SU-DHL-6 (cell line): ENCODE results near the gene PDE2A.

Experiments used
- H2AFZ ChIP-seq: fragments of 200-600 bp; sonication (generic); 2 replicates; pipeline ENCODE4 v1.6.1; 2014; ENCODE audit warnings: low read depth, mild to moderate bottlenecking, moderate library complexity, mixed read lengths, antibody characterized with exemption, low read length; ENCODE audit not compliant: severe bottlenecking
- H3F3A ChIP-seq: fragments of 200-600 bp; shearing (Covaris generic); 2 replicates; pipeline ENCODE4 v1.6.0; 2016; ENCODE audit warnings: antibody characterized with exemption, mild to moderate bottlenecking; ENCODE audit not compliant: insufficient read depth
- H3K27ac ChIP-seq: fragments of 200-600 bp; sonication (generic); 2 replicates; pipeline ENCODE4 v1.5.1; 2016; ENCODE audit warnings: low read depth, mild to moderate bottlenecking, low read length, moderate library complexity, mixed read lengths
- H3K27me3 ChIP-seq: fragments of 200-600 bp; sonication (generic), shearing (Covaris generic); 2 replicates; pipeline ENCODE4 v1.6.0; 2014; ENCODE audit warnings: mild to moderate bottlenecking, low read length
- H3K36me3 ChIP-seq: fragments of 200-600 bp; sonication (generic); 2 replicates; pipeline ENCODE4 v1.6.1; 2014; ENCODE audit warnings: mild to moderate bottlenecking, low read length, mixed read lengths
- H3K4me2 ChIP-seq: fragments of 300-600, 200-600 bp; shearing (Covaris generic), sonication (generic); 2 replicates; pipeline ENCODE4 v1.6.0; 2014; ENCODE audit warnings: low read length, low read depth, mild to moderate bottlenecking; ENCODE audit not compliant: poor library complexity, severe bottlenecking
- H3K4me3 ChIP-seq: fragments of 200-600 bp; sonication (generic); 2 replicates; pipeline ENCODE4 v1.5.1; 2014; ENCODE audit warnings: antibody characterized with exemption, low read length, mild to moderate bottlenecking, mixed read lengths; ENCODE audit not compliant: insufficient read depth, poor library complexity, severe bottlenecking
- H3K79me2 ChIP-seq: fragments of 200-600 bp; sonication (generic); 2 replicates; pipeline ENCODE4 v1.6.1; 2014; ENCODE audit warnings: mild to moderate bottlenecking, low read length, moderate library complexity; ENCODE audit not compliant: insufficient read depth
- H3K9ac ChIP-seq: fragments of 200-600 bp; sonication (generic); 2 replicates; pipeline ENCODE4 v1.7.0; 2014; ENCODE audit warnings: mild to moderate bottlenecking, low read length
- H3K9me2 ChIP-seq: fragments of 200-600 bp; sonication (generic); replicated peaks from 2 replicates; pipeline ENCODE4 v1.6.1; 2014; ENCODE audit warnings: low read length; ENCODE audit not compliant: insufficient read depth
- H3K9me3 ChIP-seq: fragments of 200-600 bp; sonication (generic); 2 replicates; pipeline ENCODE4 v1.6.1; 2014; ENCODE audit warnings: low read length, mixed read lengths; ENCODE audit not compliant: insufficient read depth
- H4K20me1 ChIP-seq: fragments of 200-600 bp; sonication (generic); 2 replicates; pipeline ENCODE4 v1.6.1; 2014; ENCODE audit warnings: low read depth, mild to moderate bottlenecking, antibody characterized with exemption, low read length, moderate library complexity, mixed read lengths
- EZH2phosphoT487 ChIP-seq: fragments of 200-600 bp; sonication (generic), shearing (Covaris generic); conservative IDR thresholded peaks from 2 replicates; pipeline ENCODE4 v1.6.1; 2018; ENCODE audit warnings: mild to moderate bottlenecking, antibody characterized with exemption, low read length, moderate library complexity, mixed read lengths
- TF ChIP-seq, protein P1 (sequence below): fragments of 200-600 bp; sonication (generic); IDR thresholded peaks from one replicate; pipeline ENCODE4 v1.5.1; 2017; ENCODE audit warnings: antibody characterized with exemption, mild to moderate bottlenecking, low read length, moderate library complexity; ENCODE audit not compliant: insufficient read depth, poor library complexity, severe bottlenecking

The PDE2A gene

DNA sequence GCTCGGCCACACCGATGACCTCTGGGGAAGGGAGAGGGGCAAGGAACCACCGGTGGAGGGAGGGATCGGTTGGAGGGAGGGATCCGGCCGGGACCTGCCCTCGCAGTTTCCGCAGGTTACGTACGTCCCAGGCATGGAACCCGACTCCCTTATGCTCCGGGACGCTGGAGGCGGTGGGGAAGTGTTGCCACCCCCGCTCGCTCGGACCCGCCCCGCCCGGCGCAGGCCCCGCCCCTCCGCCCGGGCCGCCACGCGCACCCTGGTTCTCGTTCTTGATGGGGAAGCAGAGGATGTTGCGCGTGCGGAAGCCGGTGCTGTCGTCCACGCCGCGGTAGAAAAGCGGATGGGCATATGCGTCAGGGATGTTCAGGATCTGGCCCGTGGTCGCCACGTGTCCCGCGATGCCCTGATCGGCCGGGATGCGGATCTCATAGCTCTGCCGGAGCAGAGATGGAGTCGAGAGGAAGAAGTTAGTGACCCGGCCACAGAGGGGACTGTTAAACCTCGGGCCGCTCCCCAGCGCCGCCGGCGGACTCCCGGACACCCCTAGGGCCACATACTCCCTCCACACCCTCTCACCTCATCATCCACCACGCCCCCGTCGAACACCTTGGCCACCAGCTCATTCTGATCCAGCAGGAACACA, 89.8 kb downstream of the PDE2A start:
- Histone ChIP-seq H3K9me3 (no peaks in the 10 kb centered on the region), H3K9ac (no peak overlapping the region), H3K27ac (no peak overlapping the region), H2AFZ (no peak overlapping the region), H3K36me3 (no peaks in the 10 kb centered on the region), H3K4me2 (no peak overlapping the region), H3K4me3 (no peak overlapping the region), H4K20me1 (no peaks in the 10 kb centered on the region), H3K27me3 (no peaks in the 10 kb centered on the region), H3K9me2 (no peaks in the 10 kb centered on the region), H3K79me2 (no peaks in the 10 kb centered on the region), H3F3A (no peaks in the 10 kb centered on the region)
- TF ChIP-seq, protein P1, sequence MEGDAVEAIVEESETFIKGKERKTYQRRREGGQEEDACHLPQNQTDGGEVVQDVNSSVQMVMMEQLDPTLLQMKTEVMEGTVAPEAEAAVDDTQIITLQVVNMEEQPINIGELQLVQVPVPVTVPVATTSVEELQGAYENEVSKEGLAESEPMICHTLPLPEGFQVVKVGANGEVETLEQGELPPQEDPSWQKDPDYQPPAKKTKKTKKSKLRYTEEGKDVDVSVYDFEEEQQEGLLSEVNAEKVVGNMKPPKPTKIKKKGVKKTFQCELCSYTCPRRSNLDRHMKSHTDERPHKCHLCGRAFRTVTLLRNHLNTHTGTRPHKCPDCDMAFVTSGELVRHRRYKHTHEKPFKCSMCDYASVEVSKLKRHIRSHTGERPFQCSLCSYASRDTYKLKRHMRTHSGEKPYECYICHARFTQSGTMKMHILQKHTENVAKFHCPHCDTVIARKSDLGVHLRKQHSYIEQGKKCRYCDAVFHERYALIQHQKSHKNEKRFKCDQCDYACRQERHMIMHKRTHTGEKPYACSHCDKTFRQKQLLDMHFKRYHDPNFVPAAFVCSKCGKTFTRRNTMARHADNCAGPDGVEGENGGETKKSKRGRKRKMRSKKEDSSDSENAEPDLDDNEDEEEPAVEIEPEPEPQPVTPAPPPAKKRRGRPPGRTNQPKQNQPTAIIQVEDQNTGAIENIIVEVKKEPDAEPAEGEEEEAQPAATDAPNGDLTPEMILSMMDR = no peak
- no peak for TF ChIP-seq EZH2phosphoT487

DNA sequence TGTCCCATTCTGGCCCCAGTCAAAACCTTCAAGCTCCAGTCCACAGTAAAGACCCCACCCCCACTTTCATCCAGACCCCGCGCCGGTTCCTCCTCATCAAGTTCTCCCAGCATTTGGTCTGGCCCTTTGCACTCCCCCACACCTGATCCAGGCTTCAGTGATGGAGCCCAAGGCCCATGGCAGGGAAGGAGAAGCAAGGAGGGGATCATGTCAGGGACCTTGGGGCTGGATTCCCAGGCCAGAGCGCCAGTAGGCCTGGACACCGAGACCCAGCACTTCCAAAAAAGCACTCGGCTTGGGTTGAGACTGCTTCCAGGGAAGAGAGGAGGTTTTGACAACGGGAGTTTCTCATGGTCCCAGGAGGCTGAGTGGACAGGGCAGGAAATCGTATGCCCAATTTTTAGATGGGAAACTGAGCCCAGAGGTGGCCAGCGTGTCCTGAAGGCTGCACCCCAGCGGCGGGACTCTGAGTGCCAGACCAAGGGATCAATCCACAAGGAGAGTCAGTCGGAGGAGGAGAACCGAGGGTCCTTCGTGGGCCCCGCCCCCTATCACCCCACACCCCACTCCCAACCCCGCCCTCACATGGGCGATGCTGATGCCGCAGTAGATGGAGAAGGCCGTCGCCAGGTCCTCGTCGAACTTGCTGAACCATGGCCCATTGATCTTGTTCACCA, 90.5 kb downstream of the PDE2A start:
- H3K27ac ChIP-seq = no peak overlapping the region
- no peak overlapping the region for H3K4me3 ChIP-seq
- no peak overlapping the region for H2AFZ ChIP-seq
- no peak overlapping the region for H3K4me2 ChIP-seq
- no peaks in the 10 kb centered on the region for H4K20me1 ChIP-seq
- H3K9me2 ChIP-seq = no peaks in the 10 kb centered on the region
- H3K9me3 ChIP-seq = no peaks in the 10 kb centered on the region
- H3K79me2 ChIP-seq = no peaks in the 10 kb centered on the region
- no peak overlapping the region for H3K9ac ChIP-seq
- H3F3A ChIP-seq = no peaks in the 10 kb centered on the region
- no peaks in the 10 kb centered on the region for H3K36me3 ChIP-seq
- no peaks in the 10 kb centered on the region for H3K27me3 ChIP-seq
- TF ChIP-seq, protein P1 = no peak
- no peak for TF ChIP-seq EZH2phosphoT487

DNA sequence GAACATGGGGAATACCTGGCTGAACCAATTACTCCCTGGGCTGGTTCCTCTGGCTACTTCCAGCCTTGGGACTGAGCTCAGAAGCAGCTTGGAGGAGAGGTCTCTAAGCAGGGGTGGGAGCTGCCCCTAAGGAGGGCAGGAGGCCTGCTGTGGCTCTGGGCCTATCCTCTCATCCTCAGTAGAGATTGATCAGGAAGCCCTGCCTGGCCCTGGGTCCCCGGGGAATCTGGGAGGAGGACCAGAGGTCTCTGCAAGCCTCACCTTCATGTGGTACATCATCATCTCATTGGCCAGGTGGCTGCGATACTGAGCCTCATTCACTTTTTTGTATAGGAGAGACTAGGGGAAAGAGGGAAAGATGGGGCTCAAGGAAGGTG, 91.1 kb downstream of the PDE2A start:
- H3K9ac ChIP-seq = no peak overlapping the region
- no peak overlapping the region for H3K27ac ChIP-seq
- H3K27me3 ChIP-seq = no peaks in the 10 kb centered on the region
- H3K4me2 ChIP-seq = no peak overlapping the region
- TF ChIP-seq, protein P1 = no peak
- no peak for TF ChIP-seq EZH2phosphoT487
- no peak overlapping the region for H3K4me3 ChIP-seq
- no peaks in the 10 kb centered on the region for H3K36me3 ChIP-seq
- no peak overlapping the region for H2AFZ ChIP-seq
- H4K20me1 ChIP-seq = no peaks in the 10 kb centered on the region
- H3F3A ChIP-seq = no peaks in the 10 kb centered on the region
- no peaks in the 10 kb centered on the region for H3K9me2 ChIP-seq
- H3K79me2 ChIP-seq = no peaks in the 10 kb centered on the region
- H3K9me3 ChIP-seq = no peaks in the 10 kb centered on the region
